H1 (cell line): ENCODE data around the gene DHRS9. TPM values are rescaled to one million over a fixed set of nuclear protein-coding genes. Genes with fewer than 3 reads are reported as not detected.

ENCODE experiments used
- CHD7 ChIP-seq: fragments of 300-600 bp; sonication (generic); IDR thresholded peaks from 2 replicates; pipeline ENCODE4 v1.7.1; 2012; ENCODE audit warnings: low read length, moderate library complexity, mild to moderate bottlenecking, inconsistent platforms; ENCODE audit not compliant: insufficient replicate concordance
- MAX ChIP-seq: IDR thresholded peaks from 2 replicates; pipeline ENCODE4 v1.6.1; 2012; ENCODE audit warnings: inconsistent platforms
- POLR2A ChIP-seq, 2 experiments: IDR thresholded peaks; 1 replicate in 1 of 2; 2 replicates in 1 of 2; pipeline ENCODE4 v1.6.1; 2011; ENCODE audit warnings: low read depth in 2 of 2, low read length in 2 of 2, mild to moderate bottlenecking in 2 of 2; ENCODE audit errors: control extremely low read depth in 1 of 2
- SAP30 ChIP-seq: fragments of 300-600 bp; sonication (generic); IDR thresholded peaks from 2 replicates; pipeline ENCODE4 v1.7.1; 2012; ENCODE audit warnings: low read length, moderate library complexity, mild to moderate bottlenecking, inconsistent platforms; ENCODE audit not compliant: insufficient read depth, insufficient replicate concordance
- ZNF274 ChIP-seq: IDR thresholded peaks from 2 replicates; pipeline ENCODE4 v1.7.0; 2012; ENCODE audit warnings: low read length, borderline replicate concordance; ENCODE audit errors: extremely low read depth
- polyA plus RNA-seq, 7 experiments: library from polyadenylated mRNA; depleted of rRNA in 3 of 7; stranded (reverse) in 5 of 7; unstranded in 2 of 7; fragments of >200 nt in 5 of 7; fragments of 200-250 nt in 2 of 7; gene quantifications; 1 replicate in 5 of 7; 2 replicates in 1 of 7; 4 replicates in 1 of 7; pipeline versions ENCODE4 v1.2.1 to v1.2.3, GENCODE V29; 2011 to 2013; ENCODE audit warnings: missing spikeins in 2 of 7, mixed read lengths in 2 of 7
- total RNA-seq: library from RNA; stranded (reverse); fragmentation: NEBNext Ultra II Directional; extraction: Animal tissue kit (Norgen Biotek cat#: 25700); gene quantifications from 2 replicates; pipeline ENCODE4 v1.2.1, GENCODE V29; 2021

The DHRS9 gene
- total and polyA plus RNA-seq, 2 of the 8 experiments (the other 6 are each of a cell fraction or from before 2014, with no cell fraction given) = not detected

GRCh38 chr2:169093535-169093934 lies 24.2 kb downstream of the DHRS9 start (continued):
- no peak for TF ChIP-seq CHD7
- TF ChIP-seq MAX = no peak
- no peak for TF ChIP-seq POLR2A (IDR thresholded peaks at IDR 0.05; ENCODE audit: control extremely low read depth in 1 of 2, low read depth in 2 of 2, low read length in 2 of 2)
- no peak for TF ChIP-seq ZNF274
- TF ChIP-seq SAP30 = no peak
